HTERT RPE-1 (cell line): ENCODE measurements around the gene NUP210L.

Source experiments
- in situ Hi-C: fragments of 300-500 bp; cut with MboI; formaldehyde crosslinking; loops from 4 replicates; pipeline ENCODE4 v1.14.3; 2020; ENCODE audit warnings: low sequenced_read_pairs

Gene NUP210L

DNA sequence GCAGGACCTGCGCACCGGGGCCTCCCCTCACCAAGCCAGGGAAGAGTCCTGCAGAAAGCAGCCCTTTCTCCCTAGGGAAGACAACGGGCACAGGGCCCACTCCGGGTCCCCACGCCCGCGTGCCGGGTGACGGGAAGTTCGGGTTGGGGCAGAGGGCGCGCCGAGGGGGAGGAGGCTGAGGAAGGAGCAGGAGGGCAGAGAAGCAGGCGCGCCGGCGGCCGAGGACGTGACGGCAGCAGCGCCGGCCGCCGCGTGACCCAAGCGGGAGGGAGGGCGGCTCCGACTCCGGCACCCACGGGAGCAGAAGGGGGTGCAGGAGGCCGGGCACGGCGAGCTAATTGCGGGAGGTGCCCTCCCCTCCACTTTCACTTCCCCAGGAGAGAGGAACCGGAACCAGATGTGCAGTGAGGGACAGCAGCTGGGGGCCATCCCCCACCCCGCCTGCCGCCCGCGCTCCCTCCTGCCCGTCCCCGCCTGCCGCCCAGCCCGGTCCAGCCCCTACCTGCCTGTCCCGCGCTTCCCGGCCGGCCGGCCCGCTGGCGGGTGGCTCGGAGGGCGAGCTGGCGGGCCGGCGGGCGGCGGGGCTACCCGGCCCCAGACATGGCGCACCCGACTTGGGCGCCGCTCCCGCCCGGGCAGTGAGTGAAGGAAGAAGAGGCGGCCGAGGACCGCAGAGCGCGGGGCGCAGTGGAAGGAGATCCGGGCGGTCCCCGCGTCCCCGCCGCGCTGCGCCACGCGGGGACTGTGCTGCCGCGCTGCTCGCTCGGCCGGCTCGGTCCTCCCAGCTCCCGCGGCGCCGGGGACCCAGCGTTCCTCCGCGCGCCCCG is 208.9 kb downstream of the NUP210L start:
- in situ Hi-C loops, result no loop called here

- in situ Hi-C loops, result no loop called here
Observed at GRCh38 chr1:153945131-153945794, 209.6 kb downstream of the NUP210L start.

GRCh38 chr1:153944827-153945117 is 210.1 kb downstream of the NUP210L start:
- in situ Hi-C loops, result no loop called here

GRCh38 chr1:153944005-153944826 is 210.7 kb downstream of the NUP210L start:
- in situ Hi-C loops, result no loop called here

- in situ Hi-C loops, result no loop called here
Observed at GRCh38 chr1:153942766-153943549, 211.9 kb downstream of the NUP210L start.
